IPS-NIHi7 (cell line): ENCODE measurements around the gene CDKN2AIPNL.
A peak's percentile ranks its signal among the peaks of the same experiment; 100 is the strongest.
"Not testable (repeated sequence)": the region's sequence is repeated elsewhere in the genome, so short reads cannot be mapped to it uniquely, and the experiment has no call there.

Experiments
- DNase-seq: peaks from one replicate; pipeline ENCODE4 v3.0.0; 2012; ENCODE audit warnings: mixed read lengths; ENCODE audit errors: extremely low spot score

Gene CDKN2AIPNL

GRCh38 chr5:134397196-134397595 is 14.5 kb downstream of the CDKN2AIPNL start:
- no peak for DNase-seq

- no peak for DNase-seq
Measured at GRCh38 chr5:134396274-134396673, 15.4 kb downstream of the CDKN2AIPNL start.

GRCh38 chr5:134394932-134395331 is 16.7 kb downstream of the CDKN2AIPNL start:
- peak; percentile 23 for DNase-seq

GRCh38 chr5:134392301-134392700 is 19.4 kb downstream of the CDKN2AIPNL start:
- no peak for DNase-seq

- no peak for DNase-seq
Measured at GRCh38 chr5:134387443-134387842, 24.2 kb downstream of the CDKN2AIPNL start.

- no peak for DNase-seq
Measured at GRCh38 chr5:134383980-134384697, 27.5 kb downstream of the CDKN2AIPNL start.

GRCh38 chr5:134382204-134382603 is 29.5 kb downstream of the CDKN2AIPNL start:
- not testable (repeated sequence) for DNase-seq

GRCh38 chr5:134380346-134380745 is 31.3 kb downstream of the CDKN2AIPNL start:
- no peak for DNase-seq

- DNase-seq: no peak
Measured at GRCh38 chr5:134374232-134374631, 37.4 kb downstream of the CDKN2AIPNL start.

- not testable (repeated sequence) for DNase-seq
Measured at GRCh38 chr5:134373633-134374032, 38.0 kb downstream of the CDKN2AIPNL start.

GRCh38 chr5:134371834-134372340 is 39.8 kb downstream of the CDKN2AIPNL start:
- DNase-seq: peak; percentile 70

- DNase-seq: peak; percentile 93
Measured at GRCh38 chr5:134370871-134371833, 40.5 kb downstream of the CDKN2AIPNL start, which contains the start of gene UBE2B. Gene UBE2B, plus strand, starts transcription at chr5:134371569. Its CDS starts 27 bp downstream, at chr5:134371596.

GRCh38 chr5:134370311-134370870 is 41.3 kb downstream of the CDKN2AIPNL start:
- no peak for DNase-seq

GRCh38 chr5:134365604-134366003 is 46.1 kb downstream of the CDKN2AIPNL start:
- no peak for DNase-seq

GRCh38 chr5:134355681-134356080 is 56.0 kb downstream of the CDKN2AIPNL start:
- no peak for DNase-seq
